Naive thymus-derived CD8-positive, alpha-beta T cell (primary cell): ENCODE data around the gene TIGIT. TPM values are rescaled to one million over a fixed set of nuclear protein-coding genes. Genes with fewer than 3 reads are reported as not detected.

Experiments used
- ATAC-seq, 2 donors: fragments of 150-1000 bp; cut with Tn5 transposase in 1 of 2; sonication (Bioruptor Pico), chemical (Tn5 transposase) in 1 of 2; 1 replicate in 1 of 2; 2 replicates in 1 of 2; pipeline ENCODE4 v1.10.0; 2021; ENCODE audit warnings: mild to moderate bottlenecking in 2 of 2, moderate library complexity in 2 of 2
- POLR2A ChIA-PET: fragments of 350-600 bp; sonication (Branson Sonifier 250); formaldehyde crosslinking; loops from one replicate; lab custom pipeline; 2021; ENCODE audit warnings: antibody characterized with exemption; lab: Charles Lee
- DNase-seq, 10 donors: peaks; one replicate each; pipeline versions ENCODE4 v3.0.0 to v3.0.0-alpha.2; 2020 to 2022
- H3K27ac Mint-ChIP-seq, 10 donors: one replicate each; pipeline ENCODE4 v1.8.0; 2020 to 2022; ENCODE audit warnings: mild to moderate bottlenecking in 10 of 10, mixed read lengths in 10 of 10, moderate library complexity in 4 of 10, inconsistent platforms in 1 of 10
- H3K27me3 Mint-ChIP-seq, 5 donors: one replicate each; pipeline ENCODE4 v1.8.0; 2021 to 2022; ENCODE audit warnings: mixed read lengths in 5 of 5
- H3K36me3 Mint-ChIP-seq, 3 donors: one replicate each; pipeline ENCODE4 v1.8.0; 2020 to 2022; ENCODE audit warnings: mixed read lengths in 3 of 3, mild to moderate bottlenecking in 2 of 3, inconsistent platforms in 1 of 3
- H3K4me1 Mint-ChIP-seq, 4 donors: one replicate each; pipeline ENCODE4 v1.8.0; 2021 to 2022; ENCODE audit warnings: mixed read lengths in 4 of 4
- H3K4me3 Mint-ChIP-seq, 10 donors: one replicate each; pipeline ENCODE4 v1.8.0; 2020 to 2022; ENCODE audit warnings: mild to moderate bottlenecking in 10 of 10, mixed read lengths in 10 of 10, moderate library complexity in 6 of 10, inconsistent platforms in 1 of 10
- H3K9me3 Mint-ChIP-seq, 9 donors: one replicate each; pipeline ENCODE4 v1.8.0; 2020 to 2022; ENCODE audit warnings: mixed read lengths in 9 of 9, mild to moderate bottlenecking in 3 of 9, inconsistent platforms in 1 of 9, moderate library complexity in 1 of 9
- polyA plus RNA-seq, 3 donors: library from polyadenylated mRNA; unstranded; fragments of 300-500 nt; fragmentation: Illumina TruSeq; gene quantifications; one replicate each; pipeline ENCODE4 v1.2.3, GENCODE V29; 2021
- total RNA-seq, 8 experiments: library from RNA in 2 of 8; stranded (reverse) in 2 of 8; gene quantifications; one replicate each; pipeline ENCODE4 v1.2.3 and lab custom pipeline; 2021 to 2026

TIGIT gene
- total and polyA plus RNA-seq, 5 experiments from 2014 or later = 1.5 to 58.2 (median 5.0) TPM

- peak overlapping the region in 3 of 10 donors; percentile 17 to 58 (median 34) for H3K27ac Mint-ChIP-seq
- ATAC-seq (no peak), DNase-seq (no peak)
- peaks cover 6 to 51% (median 23%) of the 10 kb centered on the region in 4 donors for H3K4me1 Mint-ChIP-seq
- peaks cover 0 to 8% (median 0%) of the 10 kb centered on the region in 3 donors for H3K36me3 Mint-ChIP-seq
- H3K27me3 Mint-ChIP-seq = no peaks in the 10 kb centered on the region
- no peaks in the 10 kb centered on the region for H3K9me3 Mint-ChIP-seq
- POLR2A ChIA-PET = no interaction called here
- H3K4me3 Mint-ChIP-seq = no peak overlapping the region
Observed at GRCh38 chr3:114314282-114314681, 20.5 kb downstream of the TIGIT start.

- DNase-seq (no peak), ATAC-seq (no peak)
- H3K27ac Mint-ChIP-seq = peak overlapping the region in 2 of 10 donors; percentile 31 to 71
- H3K27me3 Mint-ChIP-seq = no peaks in the 10 kb centered on the region
- no peaks in the 10 kb centered on the region for H3K9me3 Mint-ChIP-seq
- POLR2A ChIA-PET = interaction anchor here (0.7 kb wide), 1 partner anchor 95 kb away, joined by 4 read pairs; no protein-coding TSS in a partner anchor
- H3K4me3 Mint-ChIP-seq = peak overlapping the region in 1 of 10 donors; percentile 26
- H3K4me1 Mint-ChIP-seq = peaks cover 7 to 53% (median 19%) of the 10 kb centered on the region in 4 donors
- H3K36me3 Mint-ChIP-seq = peaks cover 0 to 12% (median 1%) of the 10 kb centered on the region in 3 donors
Observed at GRCh38 chr3:114318295-114318694, 24.5 kb downstream of the TIGIT start.

GRCh38 chr3:114319453-114319852, 25.6 kb downstream of the TIGIT start:
- H3K27ac Mint-ChIP-seq = peak overlapping the region in 3 of 10 donors; percentile 4 to 58 (median 16)
- no peak for ATAC-seq
- H3K9me3 Mint-ChIP-seq = no peaks in the 10 kb centered on the region
- DNase-seq = no peak
- H3K27me3 Mint-ChIP-seq = no peaks in the 10 kb centered on the region
- H3K4me3 Mint-ChIP-seq = no peak overlapping the region
- H3K4me1 Mint-ChIP-seq = peaks cover 5 to 54% (median 14%) of the 10 kb centered on the region in 4 donors
- POLR2A ChIA-PET = no interaction called here
- H3K36me3 Mint-ChIP-seq = peaks cover 0 to 12% (median 2%) of the 10 kb centered on the region in 3 donors

- POLR2A ChIA-PET = no interaction called here
- no peak for DNase-seq
- H3K36me3 Mint-ChIP-seq = peaks cover 0 to 9% (median 8%) of the 10 kb centered on the region in 3 donors
- H3K27me3 Mint-ChIP-seq = no peaks in the 10 kb centered on the region
- no peak for ATAC-seq
- peak overlapping the region in 1 of 10 donors; percentile 21 for H3K27ac Mint-ChIP-seq
- H3K4me1 Mint-ChIP-seq = peaks cover 2 to 57% (median 14%) of the 10 kb centered on the region in 4 donors
- no peak overlapping the region for H3K4me3 Mint-ChIP-seq
- H3K9me3 Mint-ChIP-seq = no peaks in the 10 kb centered on the region
Observed at GRCh38 chr3:114320246-114320645, 26.4 kb downstream of the TIGIT start.

- no peak for ATAC-seq
- Mint-ChIP-seq H3K4me3 (peak overlapping the region in 2 of 10 donors; percentile 27 to 57), H3K4me1 (peaks cover 2 to 57% (median 16%) of the 10 kb centered on the region in 4 donors), H3K36me3 (peaks cover 0 to 8% (median 7%) of the 10 kb centered on the region in 3 donors), H3K27ac (peak overlapping the region in 5 of 10 donors; percentile 23 to 91 (median 61)), H3K9me3 (no peaks in the 10 kb centered on the region), H3K27me3 (no peaks in the 10 kb centered on the region)
- POLR2A ChIA-PET = no interaction called here
- DNase-seq = no peak
Observed at GRCh38 chr3:114323546-114324254, 29.9 kb downstream of the TIGIT start.

GRCh38 chr3:114327665-114328064, 33.8 kb downstream of the TIGIT start:
- ATAC-seq = no peak
- Mint-ChIP-seq H3K36me3 (peaks cover 12 to 30% (median 23%) of the 10 kb centered on the region in 3 donors), H3K9me3 (peaks cover 0 to 11% (median 0%) of the 10 kb centered on the region in 9 donors), H3K4me3 (peak overlapping the region in 2 of 10 donors; percentile 16 to 38), H3K27me3 (no peaks in the 10 kb centered on the region), H3K27ac (peak overlapping the region in 2 of 10 donors; percentile 32 to 52), H3K4me1 (peaks cover 6 to 64% (median 21%) of the 10 kb centered on the region in 4 donors)
- POLR2A ChIA-PET = interaction anchor here (0.8 kb wide), 1 partner anchor 20 kb away, joined by 3 read pairs; no protein-coding TSS in a partner anchor
- no peak for DNase-seq

- Mint-ChIP-seq H3K9me3 (peaks cover 0 to 11% (median 0%) of the 10 kb centered on the region in 9 donors), H3K4me1 (peaks cover 6 to 68% (median 21%) of the 10 kb centered on the region in 4 donors), H3K27ac (peak overlapping the region in 3 of 10 donors; percentile 1 to 71 (median 40)), H3K36me3 (peaks cover 14 to 34% (median 21%) of the 10 kb centered on the region in 3 donors), H3K4me3 (peak overlapping the region in 1 of 10 donors; percentile 14), H3K27me3 (no peaks in the 10 kb centered on the region)
- no peak for ATAC-seq
- no peak for DNase-seq
- POLR2A ChIA-PET = no interaction called here
Observed at GRCh38 chr3:114328345-114328744, 34.5 kb downstream of the TIGIT start.

GRCh38 chr3:114329823-114330222, 36.0 kb downstream of the TIGIT start:
- H3K27me3 Mint-ChIP-seq = no peaks in the 10 kb centered on the region
- H3K4me1 Mint-ChIP-seq = peaks cover 6 to 61% (median 18%) of the 10 kb centered on the region in 4 donors
- DNase-seq = no peak
- peaks cover 14 to 30% (median 29%) of the 10 kb centered on the region in 3 donors for H3K36me3 Mint-ChIP-seq
- H3K4me3 Mint-ChIP-seq = no peak overlapping the region
- POLR2A ChIA-PET = interaction anchor here (0.6 kb wide), 1 partner anchor 28 kb away, joined by 4 read pairs; no protein-coding TSS in a partner anchor
- ATAC-seq = no peak
- peaks cover 0 to 11% (median 0%) of the 10 kb centered on the region in 9 donors for H3K9me3 Mint-ChIP-seq
- no peak overlapping the region for H3K27ac Mint-ChIP-seq

- H3K27ac Mint-ChIP-seq = peak overlapping the region in 3 of 10 donors; percentile 1 to 40 (median 9)
- peaks cover 6 to 56% (median 17%) of the 10 kb centered on the region in 4 donors for H3K4me1 Mint-ChIP-seq
- ATAC-seq = no peak
- no peaks in the 10 kb centered on the region for H3K27me3 Mint-ChIP-seq
- peaks cover 14 to 35% (median 32%) of the 10 kb centered on the region in 3 donors for H3K36me3 Mint-ChIP-seq
- DNase-seq = no peak
- POLR2A ChIA-PET = no interaction called here
- peaks cover 0 to 11% (median 0%) of the 10 kb centered on the region in 9 donors for H3K9me3 Mint-ChIP-seq
- H3K4me3 Mint-ChIP-seq = no peak overlapping the region
Observed at GRCh38 chr3:114331007-114331406, 37.2 kb downstream of the TIGIT start.

GRCh38 chr3:114331710-114332109, 37.9 kb downstream of the TIGIT start:
- DNase-seq = no peak
- Mint-ChIP-seq H3K27ac (no peak overlapping the region), H3K27me3 (no peaks in the 10 kb centered on the region), H3K9me3 (peaks cover 0 to 11% (median 0%) of the 10 kb centered on the region in 9 donors), H3K4me1 (peaks cover 7 to 59% (median 19%) of the 10 kb centered on the region in 4 donors), H3K4me3 (no peak overlapping the region), H3K36me3 (peaks cover 14 to 36% (median 32%) of the 10 kb centered on the region in 3 donors)
- ATAC-seq = no peak
- POLR2A ChIA-PET = no interaction called here

- H3K4me3 Mint-ChIP-seq = peak overlapping the region in 2 of 10 donors; percentile 5 to 57
- DNase-seq = no peak
- ATAC-seq = no peak
- POLR2A ChIA-PET = no interaction called here
- H3K36me3 Mint-ChIP-seq = peaks cover 14 to 41% (median 32%) of the 10 kb centered on the region in 3 donors
- H3K4me1 Mint-ChIP-seq = peaks cover 7 to 53% (median 15%) of the 10 kb centered on the region in 4 donors
- peaks cover 0 to 11% (median 0%) of the 10 kb centered on the region in 9 donors for H3K9me3 Mint-ChIP-seq
- H3K27me3 Mint-ChIP-seq = no peaks in the 10 kb centered on the region
- H3K27ac Mint-ChIP-seq = peak overlapping the region in 6 of 10 donors; percentile 3 to 86 (median 54)
Observed at GRCh38 chr3:114332342-114333179, 38.7 kb downstream of the TIGIT start.
